Endometrial microvascular endothelial cells (primary cell): Measurements from ENCODE around the gene FOXK2. TPM values are rescaled to one million over a fixed set of nuclear protein-coding genes. Genes with fewer than 3 reads are reported as not detected.

Source experiments
- in situ Hi-C: cut with HindIII; loops from 2 replicates; pipeline ENCODE4 v1.10.0; 2017; ENCODE audit warnings: low sequenced_read_pairs, low pct_unique_long_range_greater_than_20kb; ENCODE audit errors: inconsistent ontology term
- total RNA-seq: library from RNA; depleted of rRNA; stranded (reverse); fragments of >200 nt; gene quantifications from one replicate; pipeline ENCODE4 v1.2.3, GENCODE V29; 2015; ENCODE audit errors: inconsistent ontology term

Gene FOXK2
- total RNA-seq, 1 donor from 2014 or later = 40.8 TPM

GRCh38 chr17:82615084-82616020 is 95.8 kb downstream of the FOXK2 start:
- in situ Hi-C loops = no loop called here

- in situ Hi-C loops = no loop called here
Measured at GRCh38 chr17:82616021-82616711, 96.6 kb downstream of the FOXK2 start.

GRCh38 chr17:82619211-82619610 is 99.7 kb downstream of the FOXK2 start:
- in situ Hi-C loops = no loop called here

GRCh38 chr17:82619641-82620040 is 100.1 kb downstream of the FOXK2 start:
- in situ Hi-C loops = no loop called here

GRCh38 chr17:82623707-82624106 is 104.2 kb downstream of the FOXK2 start:
- in situ Hi-C loops = no loop called here

- in situ Hi-C loops = no loop called here
Measured at GRCh38 chr17:82627405-82627804, 107.9 kb downstream of the FOXK2 start.

- in situ Hi-C loops = no loop called here
Measured at GRCh38 chr17:82629748-82630147, 110.2 kb downstream of the FOXK2 start.

GRCh38 chr17:82630212-82630611 is 110.7 kb downstream of the FOXK2 start:
- in situ Hi-C loops = no loop called here

GRCh38 chr17:82631544-82631943 is 112.0 kb downstream of the FOXK2 start:
- in situ Hi-C loops = no loop called here

- in situ Hi-C loops = no loop called here
Measured at GRCh38 chr17:82632451-82632850, 112.9 kb downstream of the FOXK2 start.

- in situ Hi-C loops = no loop called here
Measured at GRCh38 chr17:82633343-82633742, 113.8 kb downstream of the FOXK2 start.

GRCh38 chr17:82636626-82637598 is 117.4 kb downstream of the FOXK2 start:
- in situ Hi-C loops = no loop called here

- in situ Hi-C loops = no loop called here
Measured at GRCh38 chr17:82638183-82638773, 118.7 kb downstream of the FOXK2 start.

- in situ Hi-C loops = no loop called here
Measured at GRCh38 chr17:82639628-82640027, 120.1 kb downstream of the FOXK2 start.

GRCh38 chr17:82640036-82640435 is 120.5 kb downstream of the FOXK2 start:
- in situ Hi-C loops = no loop called here

GRCh38 chr17:82642022-82642421 is 122.5 kb downstream of the FOXK2 start:
- in situ Hi-C loops = no loop called here

- in situ Hi-C loops = no loop called here
Measured at GRCh38 chr17:82644148-82644547, 124.6 kb downstream of the FOXK2 start.

- in situ Hi-C loops = no loop called here
Measured at GRCh38 chr17:82645516-82645915, 126.0 kb downstream of the FOXK2 start.
